HG02610 (cell line): ENCODE data around the gene SCAP.

ENCODE experiments used
- ATAC-seq: cut with Tn5 transposase; IDR thresholded peaks from one replicate; pipeline ENCODE4 v1.9.1; 2021; ENCODE audit warnings: mild to moderate bottlenecking, moderate library complexity; ENCODE audit not compliant: unreplicated experiment

The SCAP gene

GRCh38 chr3:47366833-47367232, 108.9 kb downstream of the SCAP start:
- no peak for ATAC-seq

GRCh38 chr3:47365213-47366153, 110.3 kb downstream of the SCAP start:
- no peak for ATAC-seq
